HEK293T (cell line): ENCODE measurements around the gene DEFB108B.
"Not testable (repeated sequence)": the region's sequence is repeated elsewhere in the genome, so short reads cannot be mapped to it uniquely, and the experiment has no call there.

Source experiments
- BHLHE40 ChIP-seq: fragments of 450-650 bp; IDR thresholded peaks from 2 replicates; pipeline ENCODE4 v1.6.1; 2016; ENCODE audit warnings: mild to moderate bottlenecking, moderate library complexity, borderline replicate concordance
- CTBP1 ChIP-seq: fragments of 450-650 bp; IDR thresholded peaks from 2 replicates; pipeline ENCODE4 v1.6.1; 2016; ENCODE audit warnings: borderline replicate concordance
- ELF4 ChIP-seq: fragments of 450-650 bp; IDR thresholded peaks from 2 replicates; pipeline ENCODE4 v1.6.1; 2017; ENCODE audit warnings: antibody characterized with exemption
- FOXA1 ChIP-seq: fragments of 450-650 bp; IDR thresholded peaks from 2 replicates; pipeline ENCODE4 v1.6.1; 2016; ENCODE audit warnings: mild to moderate bottlenecking
- FOXK2 ChIP-seq: fragments of 450-650 bp; IDR thresholded peaks from 2 replicates; pipeline ENCODE4 v1.6.1; 2016; ENCODE audit warnings: mild to moderate bottlenecking
- FOXM1 ChIP-seq: fragments of 450-650 bp; IDR thresholded peaks from 2 replicates; pipeline ENCODE4 v1.6.1; 2017; ENCODE audit warnings: mild to moderate bottlenecking, borderline replicate concordance
- L3MBTL2 ChIP-seq: fragments of 450-650 bp; conservative IDR thresholded peaks from 2 replicates; pipeline ENCODE4 v1.6.1; 2016; ENCODE audit warnings: mild to moderate bottlenecking
- LEF1 ChIP-seq: fragments of 450-650 bp; IDR thresholded peaks from 2 replicates; pipeline ENCODE4 v1.6.1; 2017; ENCODE audit warnings: mild to moderate bottlenecking, borderline replicate concordance
- SP1 ChIP-seq: fragments of 450-650 bp; IDR thresholded peaks from 2 replicates; pipeline ENCODE4 v1.6.1; 2017
- SUZ12 ChIP-seq: fragments of 450-650 bp; IDR thresholded peaks from 2 replicates; pipeline ENCODE4 v1.6.1; 2016; ENCODE audit warnings: mild to moderate bottlenecking
- ZNF384 ChIP-seq: fragments of 450-650 bp; IDR thresholded peaks from 2 replicates; pipeline ENCODE4 v1.6.1; 2016

DNA sequence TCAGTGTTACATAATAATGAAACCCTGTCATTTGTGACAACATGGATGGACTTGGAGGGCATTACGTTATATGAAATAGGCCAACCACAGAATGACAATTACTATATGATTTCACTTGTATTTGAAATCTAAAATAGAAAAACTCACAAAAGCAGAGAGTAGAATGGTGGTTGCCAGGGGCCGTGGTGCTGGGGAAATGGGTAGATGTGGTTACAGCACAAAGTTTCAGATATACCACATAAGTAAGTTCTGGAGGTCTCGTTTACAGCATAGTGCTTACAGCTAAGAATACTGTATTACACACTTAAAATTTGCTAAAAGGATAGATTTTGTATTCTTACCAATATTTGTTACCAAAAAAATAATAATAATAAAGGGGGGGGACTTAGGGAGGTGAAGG is 3.3 kb upstream of the DEFB108B start:
- not testable (repeated sequence) for TF ChIP-seq BHLHE40, ELF4, LEF1, SP1, FOXM1, FOXK2, SUZ12, FOXA1, ZNF384, L3MBTL2, CTBP1
